Activated T-cell treated with anti-CD3 and anti-CD28 coated beads, Interleukin-2, amount 50 U/mL, for 72 hours (primary cell): ENCODE data around the gene ATP11C. TPM values are rescaled to one million over a fixed set of nuclear protein-coding genes. Genes with fewer than 3 reads are reported as not detected.
"Not testable (repeated sequence)": the region's sequence is repeated elsewhere in the genome, so short reads cannot be mapped to it uniquely, and the experiment has no call there.

Source experiments
- ATAC-seq, 2 donors: fragments of 150-1000 bp; cut with Tn5 transposase; replicated peaks in 1 of 2; 2 replicates each; pipeline ENCODE4 v1.10.0; 2021; ENCODE audit warnings: moderate library complexity in 2 of 2, mild to moderate bottlenecking in 1 of 2
- DNase-seq, 2 donors: peaks; one replicate each; pipeline ENCODE4 v3.0.0; 2021 to 2022; ENCODE audit warnings: mixed read lengths in 1 of 2
- H3K27ac Mint-ChIP-seq: one replicate; pipeline ENCODE4 v1.8.0; 2022; ENCODE audit warnings: mild to moderate bottlenecking, moderate library complexity, mixed read lengths
- H3K27me3 Mint-ChIP-seq: one replicate; pipeline ENCODE4 v1.8.0; 2022; ENCODE audit warnings: low read depth, mixed read lengths
- H3K36me3 Mint-ChIP-seq, 2 donors: one replicate each; pipeline ENCODE4 v1.8.0; 2022; ENCODE audit warnings: mixed read lengths in 2 of 2, mild to moderate bottlenecking in 1 of 2; ENCODE audit not compliant: insufficient read depth in 2 of 2
- H3K4me1 Mint-ChIP-seq: one replicate; pipeline ENCODE4 v1.8.0; 2022; ENCODE audit warnings: low read depth, mixed read lengths
- H3K4me3 Mint-ChIP-seq, 2 donors: one replicate each; pipeline ENCODE4 v1.8.0; 2022; ENCODE audit warnings: mild to moderate bottlenecking in 2 of 2, mixed read lengths in 2 of 2, moderate library complexity in 2 of 2
- H3K9me3 Mint-ChIP-seq, 2 donors: one replicate each; pipeline ENCODE4 v1.8.0; 2022; ENCODE audit warnings: mixed read lengths in 2 of 2
- total RNA-seq, 2 donors: library from RNA; stranded (reverse); gene quantifications; one replicate each; pipeline ENCODE4 v1.2.3, GENCODE V29; 2022

Gene ATP11C
- total RNA-seq: 10 to 100 TPM; 15.6 to 19.1 TPM

DNA sequence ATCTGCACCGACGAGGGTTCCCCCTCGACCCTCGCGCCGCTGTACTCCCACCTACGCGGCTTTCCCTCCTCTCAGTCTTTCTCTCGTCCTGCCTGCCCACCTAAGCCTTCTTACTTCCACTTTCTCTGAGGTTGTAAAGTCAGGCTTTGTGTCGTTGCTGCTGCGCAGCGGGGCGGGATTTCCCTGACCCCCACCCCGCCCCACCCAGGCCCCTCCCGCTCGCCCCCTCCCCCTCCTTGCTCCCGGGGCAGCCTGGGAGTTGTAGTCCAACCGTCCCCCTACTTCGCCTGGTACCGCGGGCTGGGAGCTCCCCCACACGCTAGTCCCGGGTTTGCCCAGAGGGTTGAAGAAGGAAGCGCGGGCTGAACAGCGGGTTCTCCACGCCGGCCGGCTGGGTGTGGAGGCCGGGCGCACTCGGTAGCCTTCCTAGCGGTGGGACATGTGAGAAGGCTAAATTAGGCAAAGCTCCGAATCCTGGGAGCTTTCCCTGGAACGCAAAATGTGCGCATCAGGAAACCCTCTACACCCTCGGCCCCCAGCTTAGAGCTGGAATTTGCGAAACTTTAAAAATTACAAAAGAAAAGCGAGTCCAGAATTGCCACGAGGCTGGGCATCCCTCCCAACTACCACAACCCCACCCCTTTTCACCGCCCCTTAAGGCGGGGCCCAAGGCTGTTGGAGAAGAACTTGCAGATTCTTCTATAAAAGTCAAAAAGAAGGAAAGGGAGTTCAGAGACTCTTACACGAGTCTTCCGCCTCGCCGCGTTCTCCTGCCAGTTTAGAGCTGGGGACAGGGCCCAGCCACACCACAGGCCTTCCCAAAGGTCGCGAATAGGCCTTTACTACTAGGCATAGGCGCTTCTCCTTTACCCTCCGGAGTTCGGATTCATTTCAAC lies at the start of gene ATP11C:
TSS of gene ATP11C (minus strand) at position 153 of the 896 bp plus-strand sequence. CDS start 1,011 bp downstream, outside the sequence.
- peaks cover 19% of the 10 kb centered on the region for H3K27me3 Mint-ChIP-seq
- no peaks in the 10 kb centered on the region for H3K9me3 Mint-ChIP-seq
- H3K4me1 Mint-ChIP-seq: peaks cover 27% of the 10 kb centered on the region
- peak within 1 kb of the TSS; percentile 80 to 89 for H3K4me3 Mint-ChIP-seq
- peaks cover 0 to 3% of the 10 kb centered on the region in 2 donors for H3K36me3 Mint-ChIP-seq
- peak within 1 kb of the TSS; percentile 94 for H3K27ac Mint-ChIP-seq
- ATAC-seq (peak; percentile 83 to 85), DNase-seq (peak; percentile 78 to 82)

DNA sequence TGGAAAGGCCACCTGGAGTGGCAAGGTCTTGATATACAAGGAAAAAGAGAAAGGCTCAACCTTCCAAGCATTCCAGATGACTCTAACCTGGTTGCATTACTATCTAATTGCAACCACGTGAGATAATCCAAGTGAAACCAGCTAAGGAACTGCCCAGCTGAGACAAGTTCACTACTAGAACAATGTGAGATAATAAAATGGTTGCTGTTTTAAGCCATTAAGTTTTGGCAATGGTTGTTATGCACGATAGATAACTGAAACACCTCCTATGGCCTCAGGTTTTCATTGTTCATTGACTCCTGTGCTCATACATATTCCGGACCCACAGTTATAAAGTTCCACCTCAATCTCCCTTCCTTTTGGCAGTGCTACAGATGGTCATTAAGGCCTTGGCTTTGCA lies 41.6 kb upstream of the ATP11C start:
- H3K4me1 Mint-ChIP-seq: no peaks in the 10 kb centered on the region
- peaks cover 35% of the 10 kb centered on the region for H3K27me3 Mint-ChIP-seq
- H3K27ac Mint-ChIP-seq: no peak overlapping the region
- ATAC-seq: no peak
- no peak overlapping the region for H3K4me3 Mint-ChIP-seq
- peaks cover 4% of the 10 kb centered on the region in 2 donors for H3K9me3 Mint-ChIP-seq
- H3K36me3 Mint-ChIP-seq: peaks cover 0 to 3% of the 10 kb centered on the region in 2 donors
- DNase-seq: no peak

DNA sequence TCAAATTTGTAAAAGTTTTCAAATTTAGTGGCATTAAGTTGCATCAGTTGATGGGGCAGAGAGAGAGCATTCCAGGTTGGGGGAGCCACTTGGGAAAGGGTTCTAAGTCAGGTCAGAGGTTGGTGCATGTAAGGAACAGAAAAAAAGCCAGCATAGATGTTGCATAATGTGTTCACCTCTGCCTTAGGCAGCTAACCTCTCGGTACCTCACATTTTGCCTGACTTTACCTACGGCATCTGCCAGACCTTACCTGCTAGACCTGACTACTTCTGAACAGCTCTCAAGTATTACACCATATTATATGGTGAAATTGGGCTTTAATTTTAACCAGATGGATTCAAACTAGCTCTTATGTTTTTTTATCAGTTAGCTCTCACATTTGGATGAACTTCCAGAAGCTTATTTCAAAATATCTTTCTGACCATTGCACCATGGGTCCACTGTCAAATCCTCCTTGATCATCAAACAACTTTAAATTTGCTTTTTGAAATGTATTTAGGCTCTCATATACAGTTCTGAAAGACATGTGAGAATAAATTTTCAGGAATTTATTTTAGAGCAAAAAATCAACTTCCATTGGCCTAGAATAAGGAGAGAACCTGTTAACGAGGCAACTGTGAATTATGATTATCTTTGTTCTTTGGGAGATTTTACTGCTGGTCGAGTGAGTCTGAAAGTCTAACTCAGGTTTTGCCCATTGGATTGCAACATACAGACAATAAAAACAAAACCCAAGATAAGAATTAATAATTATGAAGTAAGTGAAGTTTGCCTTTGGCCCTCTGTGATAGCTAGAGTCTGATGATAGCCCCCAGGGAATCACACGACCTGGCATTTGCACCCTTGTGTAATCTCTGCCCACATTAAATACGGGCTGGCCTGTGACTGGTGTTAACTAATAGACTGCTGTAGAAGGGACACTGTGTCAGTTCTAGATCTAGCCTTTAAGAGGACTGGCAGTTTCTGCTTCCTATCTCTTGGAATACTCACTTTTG lies 40.1 kb upstream of the ATP11C start:
- Mint-ChIP-seq H3K36me3 (peaks cover 0 to 3% of the 10 kb centered on the region in 2 donors), H3K4me3 (no peak overlapping the region), H3K27me3 (peaks cover 40% of the 10 kb centered on the region), H3K27ac (no peak overlapping the region), H3K4me1 (no peaks in the 10 kb centered on the region), H3K9me3 (peaks cover 4% of the 10 kb centered on the region in 2 donors)
- ATAC-seq (no peak), DNase-seq (no peak)

DNA sequence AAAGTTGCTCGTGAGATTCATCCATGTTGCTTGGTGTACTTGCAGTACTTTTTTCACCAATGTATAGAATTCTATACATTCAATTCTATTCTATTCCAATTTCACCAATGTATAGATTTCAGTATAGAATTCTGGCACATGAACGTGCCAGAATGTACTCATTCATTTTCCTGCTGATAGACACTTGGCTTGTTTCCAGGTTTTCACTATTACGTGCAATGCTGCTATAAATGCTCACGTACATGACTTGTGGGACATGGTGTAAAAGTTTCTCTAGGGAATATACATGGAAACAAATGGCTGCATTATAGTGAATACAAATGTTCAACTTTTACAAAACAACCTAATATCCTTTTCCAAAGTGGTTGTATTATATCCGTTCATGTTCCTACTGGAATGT lies 39.3 kb upstream of the ATP11C start:
- ATAC-seq (no peak), DNase-seq (no peak)
- Mint-ChIP-seq H3K27ac (no peak overlapping the region), H3K4me1 (no peaks in the 10 kb centered on the region), H3K36me3 (peaks cover 0 to 3% of the 10 kb centered on the region in 2 donors), H3K27me3 (peaks cover 40% of the 10 kb centered on the region), H3K9me3 (peaks cover 4% of the 10 kb centered on the region in 2 donors), H3K4me3 (no peak overlapping the region)

DNA sequence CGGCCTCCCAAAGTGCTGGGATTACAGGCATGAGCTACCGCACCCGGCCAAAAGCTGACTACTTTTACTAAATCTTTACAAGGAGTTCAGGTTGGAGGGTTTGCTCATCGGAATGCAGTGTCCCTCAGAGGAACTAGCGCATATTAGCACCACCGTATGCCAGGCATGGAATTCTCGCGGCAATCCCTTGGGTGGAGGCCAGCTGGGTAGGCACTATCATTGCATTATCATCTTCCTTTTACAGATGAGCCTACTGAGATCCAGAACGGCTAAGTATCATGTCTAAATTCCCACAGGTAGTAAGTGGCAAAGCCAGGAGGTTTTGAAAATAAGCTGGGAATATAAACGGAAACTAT lies 38.5 kb upstream of the ATP11C start:
- Mint-ChIP-seq H3K9me3 (peaks cover 3 to 4% of the 10 kb centered on the region in 2 donors), H3K27ac (no peak overlapping the region), H3K36me3 (peaks cover 0 to 2% of the 10 kb centered on the region in 2 donors), H3K27me3 (peaks cover 39% of the 10 kb centered on the region), H3K4me1 (no peaks in the 10 kb centered on the region), H3K4me3 (no peak overlapping the region)
- ATAC-seq (no peak), DNase-seq (no peak)

DNA sequence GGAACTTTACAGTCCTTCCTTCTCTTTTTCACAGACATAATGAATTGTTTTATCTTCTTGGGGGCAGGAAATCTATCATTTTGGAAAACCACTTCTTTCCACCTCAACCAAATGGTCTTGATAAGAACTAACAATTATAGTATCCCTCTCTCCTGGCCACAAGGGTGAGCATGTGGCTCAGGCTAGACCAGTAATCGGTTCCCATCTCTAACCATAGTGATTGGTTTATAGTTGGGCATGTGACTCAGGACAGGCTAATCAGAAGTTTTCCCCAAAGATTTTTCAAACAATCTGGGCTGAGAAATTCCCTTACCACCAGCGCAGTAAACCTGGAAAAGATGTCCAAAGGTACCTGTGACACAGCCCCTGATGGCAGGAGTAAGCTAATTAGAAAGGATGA lies 36.4 kb upstream of the ATP11C start:
- H3K9me3 Mint-ChIP-seq: no peaks in the 10 kb centered on the region

DNA sequence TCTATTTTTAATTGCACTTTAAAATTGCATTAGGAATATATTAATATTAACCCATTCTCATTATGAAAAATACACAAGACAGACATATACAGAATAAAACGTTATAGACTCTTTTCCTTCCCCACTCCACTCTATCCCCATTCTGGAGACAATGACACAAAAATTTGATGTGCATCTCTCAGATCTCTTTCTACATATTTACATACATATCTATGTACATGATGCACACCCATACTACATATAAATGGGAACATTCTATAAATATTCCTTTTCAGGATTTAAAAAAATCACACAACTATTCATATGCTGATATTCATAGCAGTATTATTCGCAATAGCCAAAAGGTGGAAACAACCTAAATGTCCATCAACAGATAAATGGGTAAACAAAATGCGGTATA lies 34.9 kb upstream of the ATP11C start:
- Mint-ChIP-seq H3K36me3 (no peaks in the 10 kb centered on the region), H3K4me3 (no peak overlapping the region), H3K27ac (no peak overlapping the region), H3K4me1 (no peaks in the 10 kb centered on the region), H3K9me3 (no peaks in the 10 kb centered on the region), H3K27me3 (peaks cover 44% of the 10 kb centered on the region)
- ATAC-seq: no peak
- no peak for DNase-seq

More for the DNA sequence above, 36.4 kb upstream of the ATP11C start:
- no peaks in the 10 kb centered on the region for H3K4me1 Mint-ChIP-seq
- no peak overlapping the region for H3K4me3 Mint-ChIP-seq
- peaks cover 32% of the 10 kb centered on the region for H3K27me3 Mint-ChIP-seq
- no peaks in the 10 kb centered on the region for H3K36me3 Mint-ChIP-seq
- H3K27ac Mint-ChIP-seq: no peak overlapping the region
- no peak for ATAC-seq
- DNase-seq: no peak

DNA sequence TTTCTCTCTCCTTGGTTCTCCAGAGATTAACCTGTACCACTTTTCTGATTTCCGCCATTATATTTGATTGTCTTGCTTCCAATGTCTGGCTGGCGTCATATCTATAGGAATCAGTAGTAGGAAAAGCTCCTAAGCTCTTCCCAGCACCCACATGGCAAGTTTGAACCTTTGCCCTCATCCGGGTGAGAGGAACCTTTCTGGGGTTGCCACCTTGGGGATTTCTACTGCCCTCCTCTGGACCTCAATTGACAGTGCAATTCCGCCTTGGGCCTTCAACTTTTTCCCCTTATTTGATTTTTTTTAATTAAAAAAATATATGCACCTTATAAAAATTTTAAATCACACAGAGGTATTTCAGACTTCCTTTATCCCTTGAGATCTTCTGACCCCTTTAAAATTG lies 34.4 kb upstream of the ATP11C start:
- Mint-ChIP-seq H3K36me3 (no peaks in the 10 kb centered on the region), H3K27me3 (peaks cover 44% of the 10 kb centered on the region), H3K4me1 (no peaks in the 10 kb centered on the region), H3K9me3 (no peaks in the 10 kb centered on the region), H3K27ac (no peak overlapping the region), H3K4me3 (no peak overlapping the region)
- DNase-seq (no peak), ATAC-seq (no peak)

DNA sequence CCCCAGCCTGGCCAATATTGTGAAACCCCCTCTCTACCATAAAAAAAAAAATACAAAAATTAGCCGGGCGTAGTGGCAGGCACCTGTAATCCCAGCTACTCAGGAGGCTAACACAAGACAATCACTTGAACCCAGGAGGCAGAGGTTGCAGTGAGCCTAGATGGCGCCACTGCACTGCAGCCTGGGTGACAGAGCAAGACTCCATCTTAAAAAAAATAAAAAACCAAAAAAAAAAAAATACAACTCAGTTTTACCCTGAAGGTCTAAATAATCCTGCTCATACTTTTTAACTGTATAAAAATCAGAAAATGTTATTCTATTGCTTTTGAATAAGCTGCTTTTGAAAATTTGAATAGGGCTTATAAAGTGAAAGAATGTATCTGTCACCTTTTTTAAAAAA lies 33.3 kb upstream of the ATP11C start:
- not testable (repeated sequence) for H3K4me1 Mint-ChIP-seq, H3K27ac Mint-ChIP-seq, H3K36me3 Mint-ChIP-seq, H3K4me3 Mint-ChIP-seq, ATAC-seq, H3K9me3 Mint-ChIP-seq
- peak in 1 of 2 donors; percentile 1 for DNase-seq
- peaks cover 39% of the 10 kb centered on the region for H3K27me3 Mint-ChIP-seq

DNA sequence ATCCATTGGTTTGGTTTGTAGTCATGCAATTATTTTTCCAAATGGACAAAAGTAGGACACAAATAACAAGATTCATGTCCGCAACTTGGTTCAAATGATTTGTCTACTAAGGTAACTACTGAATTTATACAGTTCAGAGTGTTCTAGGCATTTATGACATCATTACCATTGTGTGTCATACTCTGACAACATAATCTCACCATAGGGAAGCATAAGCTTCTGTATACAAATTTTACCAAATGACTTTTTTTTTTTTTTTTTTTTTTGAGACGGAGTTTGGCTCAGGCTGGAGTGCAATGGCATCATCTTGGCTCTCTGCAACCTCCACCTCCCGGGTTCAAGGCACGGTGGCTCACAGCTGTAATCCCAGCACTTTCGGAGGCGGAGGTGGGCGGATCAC lies 32.6 kb upstream of the ATP11C start, which contains the start of gene CXorf66:
TSS of gene CXorf66 (minus strand) at position 101 of the 400 bp plus-strand sequence. CDS start at position 76, 25 bp downstream.
- no peak within 1 kb of the TSS for H3K27ac Mint-ChIP-seq
- H3K4me1 Mint-ChIP-seq: no peaks in the 10 kb centered on the region
- H3K9me3 Mint-ChIP-seq: no peaks in the 10 kb centered on the region
- no peak within 1 kb of the TSS for H3K4me3 Mint-ChIP-seq
- H3K36me3 Mint-ChIP-seq: no peaks in the 10 kb centered on the region
- DNase-seq (no peak), ATAC-seq (no peak)
- peaks cover 38% of the 10 kb centered on the region for H3K27me3 Mint-ChIP-seq

DNA sequence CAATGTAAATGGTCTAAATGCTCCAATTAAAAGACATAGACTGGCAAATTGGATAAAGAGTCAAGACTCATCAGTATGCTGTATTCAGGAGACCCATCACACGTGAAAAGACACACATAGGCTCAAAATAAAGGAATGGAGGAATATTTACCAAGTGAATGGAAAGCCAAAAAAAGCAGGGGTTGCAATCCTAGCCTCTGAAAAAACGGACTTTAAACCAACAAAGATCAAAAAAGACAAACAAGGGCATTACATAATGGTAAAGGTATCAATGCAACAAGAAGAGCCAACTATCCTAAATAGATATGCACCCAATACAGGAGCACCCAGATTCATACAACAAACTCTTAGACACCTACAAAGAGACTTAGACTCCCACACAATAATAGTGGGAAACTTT lies 28.2 kb upstream of the ATP11C start:
- DNase-seq, H3K27ac Mint-ChIP-seq, H3K36me3 Mint-ChIP-seq, ATAC-seq, H3K9me3 Mint-ChIP-seq, H3K4me1 Mint-ChIP-seq, H3K4me3 Mint-ChIP-seq: not testable (repeated sequence)
- peaks cover 49% of the 10 kb centered on the region for H3K27me3 Mint-ChIP-seq

DNA sequence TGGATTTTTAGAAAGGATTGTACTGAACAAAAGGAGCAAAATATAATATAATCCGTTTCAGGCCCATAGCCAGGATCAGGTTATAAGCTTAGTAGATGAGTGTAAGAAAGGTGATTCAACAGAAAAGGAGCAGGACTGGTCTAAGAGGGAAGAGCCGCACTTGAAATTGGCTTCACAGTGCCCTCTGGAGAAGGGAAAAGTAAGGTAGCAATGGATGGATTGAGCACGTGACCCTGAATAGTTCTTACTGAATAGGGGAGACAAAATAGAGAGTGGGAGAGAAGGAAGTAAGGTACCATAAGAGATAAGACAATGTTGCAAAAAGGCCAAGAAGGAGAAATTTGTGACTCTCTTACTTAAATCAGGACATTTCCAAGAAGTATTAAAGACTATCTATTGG lies 16.9 kb upstream of the ATP11C start:
- Mint-ChIP-seq H3K36me3 (no peaks in the 10 kb centered on the region), H3K27ac (no peak overlapping the region)

DNA sequence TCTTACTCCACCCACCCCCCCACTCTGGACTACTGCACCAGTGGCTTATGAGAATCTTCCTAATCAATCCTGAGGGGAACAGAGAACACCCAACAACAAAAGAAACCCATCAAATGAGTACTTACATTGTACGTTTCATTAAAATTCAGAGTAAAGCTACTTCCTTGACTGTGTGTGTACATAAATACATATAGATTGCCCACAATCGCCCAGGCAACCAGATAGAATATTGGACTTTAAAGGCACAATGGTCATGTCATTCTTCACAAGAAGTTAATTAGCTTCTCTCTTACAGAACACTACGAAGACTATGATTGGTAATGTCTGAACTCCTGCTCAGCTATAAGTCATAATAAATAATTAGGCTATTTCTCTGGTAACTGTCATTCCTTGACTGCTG lies 12.2 kb upstream of the ATP11C start:
- no peak for ATAC-seq
- no peaks in the 10 kb centered on the region for H3K36me3 Mint-ChIP-seq
- no peaks in the 10 kb centered on the region for H3K9me3 Mint-ChIP-seq
- no peak overlapping the region for H3K27ac Mint-ChIP-seq
- H3K4me1 Mint-ChIP-seq: no peaks in the 10 kb centered on the region
- no peak for DNase-seq
- H3K27me3 Mint-ChIP-seq: peaks cover 12% of the 10 kb centered on the region
- H3K4me3 Mint-ChIP-seq: no peak overlapping the region

More for the DNA sequence above, 16.9 kb upstream of the ATP11C start:
- DNase-seq: no peak
- Mint-ChIP-seq H3K4me3 (no peak overlapping the region), H3K27me3 (peaks cover 12% of the 10 kb centered on the region), H3K9me3 (no peaks in the 10 kb centered on the region), H3K4me1 (no peaks in the 10 kb centered on the region)
- ATAC-seq: no peak
